Activated naive CD4-positive, alpha-beta T cell treated with anti-CD3 and anti-CD28 coated beads, Interleukin-2, amount 50 U/mL, for 24 hours (primary cell): ENCODE measurements around the gene SEMA7A.
"Not testable (repeated sequence)": the region's sequence is repeated elsewhere in the genome, so short reads cannot be mapped to it uniquely, and the experiment has no call there.

Experiments
- H3K27ac Mint-ChIP-seq: one replicate; pipeline ENCODE4 v1.8.0; 2021; ENCODE audit warnings: mild to moderate bottlenecking, mixed read lengths
- H3K27me3 Mint-ChIP-seq: one replicate; pipeline ENCODE4 v1.8.0; 2021; ENCODE audit warnings: mixed read lengths
- H3K36me3 Mint-ChIP-seq: one replicate; pipeline ENCODE4 v1.8.0; 2021; ENCODE audit warnings: mixed read lengths
- H3K4me1 Mint-ChIP-seq: one replicate; pipeline ENCODE4 v1.8.0; 2021; ENCODE audit warnings: mixed read lengths
- H3K4me3 Mint-ChIP-seq: one replicate; pipeline ENCODE4 v1.8.0; 2021; ENCODE audit warnings: mild to moderate bottlenecking, mixed read lengths
- H3K9me3 Mint-ChIP-seq: one replicate; pipeline ENCODE4 v1.8.0; 2021; ENCODE audit warnings: mixed read lengths

The SEMA7A gene

DNA sequence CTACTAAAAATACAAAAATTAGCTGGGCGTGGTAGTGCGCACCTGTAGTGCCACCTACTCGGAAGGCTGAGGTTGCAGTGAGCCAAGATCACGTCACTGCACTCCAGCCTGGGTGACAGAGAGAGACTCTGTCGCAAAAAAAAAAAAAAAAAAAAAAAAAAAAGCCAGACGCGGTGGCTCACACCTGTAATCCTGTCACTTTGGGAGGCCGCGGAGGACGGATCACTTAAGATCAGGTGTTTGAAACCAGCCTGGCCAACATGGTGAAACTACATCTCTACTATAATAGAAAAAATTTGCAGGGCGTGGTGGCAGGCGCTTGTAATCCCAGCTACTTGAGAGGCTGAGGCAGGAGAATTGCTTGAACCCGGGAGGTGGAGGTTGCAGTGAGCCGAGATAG lies 26.0 kb upstream of the SEMA7A start:
- H3K9me3 Mint-ChIP-seq, H3K27ac Mint-ChIP-seq, H3K27me3 Mint-ChIP-seq: not testable (repeated sequence)
- peak overlapping the region; percentile 93 for H3K4me3 Mint-ChIP-seq
- peaks cover 51% of the 10 kb centered on the region for H3K4me1 Mint-ChIP-seq
- H3K36me3 Mint-ChIP-seq: peaks cover 12% of the 10 kb centered on the region

DNA sequence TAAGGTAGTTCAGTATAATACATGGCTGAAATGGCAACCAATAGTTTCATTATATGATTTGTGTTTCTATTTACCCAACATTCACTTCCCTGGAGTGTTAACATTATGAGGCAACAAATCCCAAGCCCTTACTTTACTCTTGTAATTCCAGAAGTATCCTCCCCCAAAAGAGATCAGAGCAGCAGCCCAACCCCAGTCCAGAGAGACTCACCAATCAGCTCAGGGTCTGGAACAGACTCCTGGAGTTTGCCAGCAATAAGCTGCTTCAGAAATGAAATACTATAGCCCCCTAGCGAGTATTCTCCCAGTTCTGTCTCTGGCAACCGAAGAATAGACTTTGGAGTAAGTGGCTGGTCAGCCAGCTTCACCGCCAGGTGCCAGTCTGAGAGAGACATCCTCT lies 24.7 kb upstream of the SEMA7A start:
- H3K4me3 Mint-ChIP-seq: no peak overlapping the region
- no peaks in the 10 kb centered on the region for H3K9me3 Mint-ChIP-seq
- peaks cover 49% of the 10 kb centered on the region for H3K4me1 Mint-ChIP-seq
- H3K36me3 Mint-ChIP-seq: peaks cover 8% of the 10 kb centered on the region
- H3K27me3 Mint-ChIP-seq: no peaks in the 10 kb centered on the region
- no peak overlapping the region for H3K27ac Mint-ChIP-seq

DNA sequence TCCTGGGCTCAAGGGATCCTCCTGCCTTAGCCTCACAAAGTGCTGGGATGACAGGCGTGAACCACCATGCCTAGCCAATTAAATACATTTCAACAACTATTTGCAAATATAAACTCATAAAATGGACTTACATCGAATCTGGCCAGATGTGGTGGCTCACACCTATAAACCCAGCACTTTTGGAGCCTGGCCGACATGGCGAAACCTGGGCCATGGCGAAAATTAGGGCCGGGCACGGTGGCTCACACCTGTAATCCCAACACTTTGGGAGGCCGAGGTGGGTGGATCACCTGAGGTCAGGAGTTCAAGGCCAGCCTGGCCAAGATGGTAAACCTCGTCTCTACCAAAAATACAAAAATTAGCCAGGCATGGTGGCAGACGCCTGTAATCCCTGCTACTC lies 23.3 kb upstream of the SEMA7A start:
- not testable (repeated sequence) for H3K36me3 Mint-ChIP-seq, H3K4me3 Mint-ChIP-seq, H3K27me3 Mint-ChIP-seq, H3K27ac Mint-ChIP-seq, H3K9me3 Mint-ChIP-seq
- peaks cover 39% of the 10 kb centered on the region for H3K4me1 Mint-ChIP-seq

DNA sequence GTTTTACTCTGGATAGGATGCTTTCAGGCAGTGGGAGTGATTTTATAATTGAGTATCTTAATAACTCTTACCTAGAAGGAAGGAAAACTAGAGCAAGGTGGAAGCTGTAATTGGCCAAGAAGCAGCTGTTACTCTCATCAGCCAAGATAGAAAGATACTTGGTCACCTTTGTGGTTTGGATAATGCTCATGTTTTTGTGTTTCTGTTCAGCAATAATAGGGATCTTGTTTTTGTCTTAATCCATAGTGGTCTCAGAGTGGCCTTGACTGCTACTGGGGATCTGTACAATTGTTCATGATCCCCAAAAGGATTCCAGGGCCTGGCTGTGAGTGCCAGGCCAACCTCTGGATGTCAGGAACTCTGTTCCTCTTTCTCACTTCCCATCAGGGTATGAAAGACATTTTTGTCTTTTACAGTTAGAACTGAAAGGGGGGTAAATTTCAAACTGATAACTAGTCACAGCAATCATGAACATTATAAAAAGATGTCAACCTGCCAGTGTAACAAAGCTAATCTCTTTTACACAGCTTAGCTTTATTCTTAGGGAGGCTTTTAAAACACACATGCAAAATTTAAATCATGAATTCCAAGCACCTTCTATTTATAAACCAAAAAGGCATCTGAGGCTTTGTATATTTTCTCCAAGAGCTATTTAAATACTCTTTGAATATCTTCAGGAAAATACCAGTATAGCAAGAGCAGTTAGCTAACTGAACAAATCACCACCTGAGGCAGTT lies 21.2 kb upstream of the SEMA7A start:
- Mint-ChIP-seq H3K36me3 (peaks cover 13% of the 10 kb centered on the region), H3K9me3 (no peaks in the 10 kb centered on the region), H3K27me3 (no peaks in the 10 kb centered on the region), H3K27ac (no peak overlapping the region), H3K4me3 (no peak overlapping the region), H3K4me1 (peaks cover 25% of the 10 kb centered on the region)

DNA sequence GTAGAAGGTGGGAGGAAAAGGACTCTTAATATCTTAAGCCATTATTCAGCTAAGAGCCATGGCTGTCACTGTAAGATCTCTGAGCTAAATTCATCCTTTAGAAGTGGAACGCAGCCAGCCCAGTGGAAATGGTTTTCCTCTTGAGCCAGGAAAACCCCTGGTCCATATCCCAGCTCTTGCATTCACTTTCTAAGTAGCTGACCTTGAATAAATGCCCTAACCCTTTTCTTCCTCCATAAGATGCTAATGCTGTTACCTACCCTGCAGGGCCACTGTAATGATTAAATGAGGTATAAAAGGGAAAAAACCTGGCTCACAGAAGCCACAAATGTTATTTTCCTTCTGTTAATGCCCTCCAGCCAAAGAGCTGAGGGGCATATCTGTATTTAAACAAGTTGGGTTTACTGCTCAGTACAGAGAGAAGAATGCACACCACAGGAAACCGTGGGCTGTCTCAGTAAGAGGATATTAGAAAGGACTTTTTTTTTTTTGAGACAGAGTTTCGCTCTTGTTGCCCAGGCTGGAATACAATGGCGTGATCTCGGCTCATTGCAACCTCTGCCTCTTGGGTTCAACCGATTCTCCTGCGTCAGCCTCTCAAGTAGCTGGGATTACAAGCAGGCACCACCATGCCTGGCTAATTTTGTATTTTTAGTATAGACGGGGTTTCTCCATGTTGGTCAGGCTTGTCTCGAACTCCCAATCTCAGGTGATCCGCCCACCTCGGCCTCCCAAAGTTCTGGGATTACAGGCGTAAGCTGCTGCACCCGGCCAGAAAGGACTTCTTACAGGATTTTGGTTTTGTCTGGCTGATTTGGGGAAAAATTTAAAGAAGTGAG lies 20.4 kb upstream of the SEMA7A start:
- Mint-ChIP-seq H3K4me3 (no peak overlapping the region), H3K9me3 (no peaks in the 10 kb centered on the region), H3K36me3 (peaks cover 13% of the 10 kb centered on the region), H3K4me1 (peaks cover 25% of the 10 kb centered on the region), H3K27ac (no peak overlapping the region), H3K27me3 (no peaks in the 10 kb centered on the region)

DNA sequence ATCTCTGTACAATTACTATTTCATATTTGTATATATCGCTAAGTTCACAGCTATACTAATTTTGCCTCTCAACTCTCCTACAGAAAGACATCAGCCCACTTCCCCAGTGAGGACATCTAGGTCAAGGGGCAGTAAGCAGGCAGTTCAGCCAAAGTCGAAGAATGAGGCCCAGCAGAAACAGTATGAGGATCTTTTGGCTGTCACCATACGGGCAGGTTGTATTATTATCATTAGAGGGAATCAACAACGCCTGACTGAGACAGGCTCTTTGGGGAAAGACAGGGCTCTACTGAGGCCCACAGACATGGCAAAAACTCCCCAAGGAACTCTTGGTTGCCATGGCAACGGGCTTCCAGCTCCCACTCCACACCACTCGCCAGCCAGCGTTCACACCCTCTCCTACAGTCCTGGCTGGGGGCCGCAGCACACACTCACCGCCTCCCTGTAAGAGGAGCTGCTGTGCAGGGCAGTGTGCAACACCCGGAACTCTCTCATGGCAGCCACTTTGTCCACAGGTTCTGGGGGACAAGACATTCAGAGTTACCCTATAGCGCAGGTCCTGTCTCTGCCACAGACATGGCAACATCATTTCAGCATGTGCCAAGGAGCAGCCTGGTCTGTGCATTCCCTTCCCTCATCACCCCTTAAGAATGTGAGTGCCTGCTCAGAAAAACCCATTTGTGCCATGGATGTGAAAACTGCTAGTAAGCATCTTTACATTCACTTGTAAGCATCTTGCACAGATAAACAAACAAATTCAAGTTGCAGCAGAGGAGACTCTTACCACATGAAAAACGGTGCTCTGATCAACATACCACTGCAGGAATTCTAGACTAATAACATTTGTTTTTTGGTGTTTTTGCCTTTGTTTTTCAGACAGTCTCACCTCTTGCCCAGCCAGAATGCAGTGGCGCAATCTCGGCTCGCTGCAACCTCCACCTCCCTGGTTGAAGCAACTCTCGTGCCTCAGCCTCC lies 18.4 kb upstream of the SEMA7A start:
- H3K4me1 Mint-ChIP-seq: peaks cover 11% of the 10 kb centered on the region
- H3K36me3 Mint-ChIP-seq: peaks cover 12% of the 10 kb centered on the region
- H3K27ac Mint-ChIP-seq: no peak overlapping the region
- H3K27me3 Mint-ChIP-seq: no peaks in the 10 kb centered on the region
- no peaks in the 10 kb centered on the region for H3K9me3 Mint-ChIP-seq
- H3K4me3 Mint-ChIP-seq: no peak overlapping the region

DNA sequence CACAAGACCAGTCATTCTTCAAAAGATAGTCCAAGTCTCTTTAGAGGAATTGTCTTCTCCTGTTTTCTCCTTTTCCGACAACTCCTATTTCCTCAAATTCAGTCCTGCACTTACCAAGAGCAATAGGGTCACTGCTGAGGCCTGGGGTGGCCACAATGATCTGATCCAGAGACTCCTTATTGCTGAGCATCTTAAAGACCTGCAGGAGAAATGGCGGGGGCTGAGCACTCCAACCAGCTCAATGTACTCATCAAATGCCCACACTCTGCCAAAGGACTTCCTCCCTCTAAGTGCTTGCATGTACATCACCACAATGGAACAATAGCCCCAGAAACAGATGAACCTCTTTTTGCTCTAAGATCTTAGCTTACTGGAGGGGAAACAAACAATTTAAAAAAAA lies 17.6 kb upstream of the SEMA7A start:
- Mint-ChIP-seq H3K4me3 (no peak overlapping the region), H3K27me3 (no peaks in the 10 kb centered on the region), H3K36me3 (peaks cover 14% of the 10 kb centered on the region), H3K27ac (no peak overlapping the region), H3K4me1 (peaks cover 11% of the 10 kb centered on the region), H3K9me3 (no peaks in the 10 kb centered on the region)

DNA sequence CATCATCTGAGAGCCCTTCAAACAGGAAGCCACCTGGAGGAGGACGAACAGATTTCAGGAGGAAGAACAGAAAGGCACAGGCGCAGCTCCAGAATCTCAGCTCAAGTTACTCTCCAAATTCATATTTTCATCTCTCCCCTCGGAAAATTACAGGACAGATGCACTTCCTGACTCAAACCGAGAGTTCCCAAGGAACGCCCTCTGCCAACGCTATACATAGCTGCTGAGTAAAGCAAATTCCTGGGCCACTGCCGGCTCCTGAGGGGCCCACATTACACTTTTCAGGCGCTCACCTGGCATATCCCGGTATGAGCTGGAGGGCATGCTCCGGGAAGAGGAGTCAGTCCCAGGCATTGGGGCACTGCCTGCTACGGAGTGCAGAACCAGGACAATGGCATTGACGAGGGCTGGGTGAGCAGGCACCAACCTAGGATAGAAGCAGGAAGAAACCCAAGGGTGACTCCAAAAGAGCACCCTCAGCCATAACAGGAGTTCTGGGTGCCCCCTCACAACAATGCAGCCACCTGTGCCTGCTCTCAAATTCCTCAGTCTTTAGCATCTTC lies 16.0 kb upstream of the SEMA7A start:
- no peaks in the 10 kb centered on the region for H3K9me3 Mint-ChIP-seq
- H3K27me3 Mint-ChIP-seq: no peaks in the 10 kb centered on the region
- H3K36me3 Mint-ChIP-seq: peaks cover 12% of the 10 kb centered on the region
- H3K4me3 Mint-ChIP-seq: no peak overlapping the region
- H3K4me1 Mint-ChIP-seq: peaks cover 10% of the 10 kb centered on the region
- no peak overlapping the region for H3K27ac Mint-ChIP-seq

DNA sequence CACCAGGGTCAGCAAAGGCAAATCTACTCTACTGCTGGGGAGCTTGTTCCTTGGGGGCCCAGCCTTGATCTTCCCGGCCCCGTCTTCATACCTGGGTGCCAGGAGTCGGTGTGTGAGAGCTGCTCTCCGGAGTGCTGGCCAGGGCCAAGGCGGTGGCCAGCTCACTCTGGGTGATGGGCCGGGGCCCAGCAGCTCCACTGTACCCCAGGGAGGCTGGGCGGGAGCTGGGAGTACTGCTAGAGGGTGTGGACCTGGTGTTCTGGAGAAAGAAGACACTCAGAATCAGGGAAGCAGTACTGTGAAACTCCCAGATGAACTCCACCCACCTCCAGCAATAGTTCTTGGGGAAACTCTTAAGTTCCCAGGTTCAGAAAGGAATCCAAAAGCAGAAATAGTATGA lies 15.3 kb upstream of the SEMA7A start:
- Mint-ChIP-seq H3K4me1 (peaks cover 4% of the 10 kb centered on the region), H3K4me3 (no peak overlapping the region), H3K36me3 (peaks cover 12% of the 10 kb centered on the region), H3K27me3 (no peaks in the 10 kb centered on the region), H3K9me3 (no peaks in the 10 kb centered on the region), H3K27ac (no peak overlapping the region)

DNA sequence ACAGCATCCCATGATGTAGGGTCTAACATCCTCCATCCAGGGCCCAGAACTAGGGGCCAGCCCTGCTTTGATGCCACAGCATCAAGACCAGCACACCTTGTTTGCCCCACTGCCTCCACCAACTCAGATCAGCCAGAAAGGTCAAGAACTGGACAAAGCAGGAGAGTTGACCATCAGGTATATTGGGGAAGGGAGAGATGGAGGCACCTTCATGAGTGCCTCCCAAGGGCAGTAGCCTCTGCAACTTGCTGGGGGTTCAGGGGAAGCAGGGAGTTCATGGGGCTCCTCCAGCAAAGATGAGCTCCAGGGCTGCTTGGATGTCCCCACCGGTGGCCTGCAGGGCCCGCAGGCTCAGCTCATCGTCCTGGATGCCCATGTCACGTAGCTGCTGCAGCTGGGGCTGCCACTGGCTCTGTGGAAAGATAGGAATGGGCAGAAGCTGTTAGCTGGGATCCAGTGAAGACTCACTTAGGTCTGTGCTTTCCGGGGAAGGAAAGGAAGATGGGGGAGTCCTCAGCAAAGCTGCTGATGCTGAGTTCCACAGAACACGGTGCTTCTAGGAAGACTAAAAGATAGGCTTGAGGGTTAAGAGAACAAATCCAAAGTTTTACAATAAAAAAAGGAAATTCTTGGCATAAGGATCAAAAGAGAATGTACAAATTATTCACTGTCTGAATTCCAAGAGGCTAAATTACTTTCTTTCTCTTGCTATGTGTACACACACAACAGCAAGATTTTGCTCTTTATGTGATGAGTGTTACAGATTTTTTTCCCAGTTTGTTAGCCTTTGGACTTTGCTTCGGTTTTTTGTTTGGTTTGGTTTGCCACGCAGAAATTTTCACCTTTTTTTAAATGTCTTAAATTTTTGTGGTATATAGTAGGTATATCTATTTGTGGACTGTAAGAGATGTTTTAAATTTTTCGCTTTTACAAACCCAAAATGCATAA lies 12.3 kb upstream of the SEMA7A start:
- no peaks in the 10 kb centered on the region for H3K27me3 Mint-ChIP-seq

DNA sequence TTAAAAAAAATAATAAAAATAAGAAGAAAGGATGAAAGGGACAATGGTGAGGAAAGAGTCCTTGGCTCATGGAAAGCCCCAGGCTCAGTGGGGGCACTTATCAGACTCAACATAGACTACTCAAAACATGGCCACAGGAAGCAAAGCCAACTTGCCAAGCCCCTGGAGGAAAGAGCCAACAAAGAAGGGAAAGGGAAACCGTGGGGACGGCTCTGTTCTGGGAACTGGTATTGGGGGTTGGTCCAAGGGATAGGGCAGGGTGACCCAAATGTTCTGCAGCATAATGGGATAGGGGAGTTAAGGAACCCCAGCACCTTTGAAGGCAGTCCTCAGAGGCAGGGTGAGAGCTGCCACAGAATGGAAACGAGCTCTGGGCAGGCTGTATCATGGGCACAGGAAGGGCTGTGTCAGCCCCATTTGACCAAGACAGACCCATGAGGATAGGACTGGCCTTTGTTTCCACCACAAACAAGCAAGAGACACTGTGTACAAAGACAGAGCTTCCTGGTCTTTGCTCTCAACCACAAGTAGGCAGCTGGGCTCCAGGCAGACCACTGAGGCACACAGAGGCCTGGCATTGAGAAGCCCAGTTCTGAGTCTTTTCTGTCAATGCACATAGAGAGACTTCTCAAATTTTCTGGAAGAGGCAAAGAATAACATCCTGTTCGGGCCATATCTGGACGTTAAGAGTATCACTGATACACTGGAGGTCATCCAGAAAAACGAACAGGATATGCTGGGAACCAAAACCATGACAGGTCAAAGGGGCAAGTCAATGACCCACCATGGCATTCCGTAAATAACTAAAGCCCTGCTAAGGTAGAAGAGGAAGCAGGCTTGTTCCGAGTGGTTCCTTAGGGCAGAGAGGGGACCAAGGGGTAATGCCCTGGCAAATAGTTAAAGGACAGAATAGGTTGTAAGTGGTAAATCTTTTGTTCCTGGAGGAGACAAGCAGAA lies 10.6 kb upstream of the SEMA7A start:
- Mint-ChIP-seq H3K27me3 (no peaks in the 10 kb centered on the region), H3K4me1 (no peaks in the 10 kb centered on the region), H3K9me3 (no peaks in the 10 kb centered on the region), H3K36me3 (peaks cover 7% of the 10 kb centered on the region), H3K27ac (no peak overlapping the region), H3K4me3 (no peak overlapping the region)

More for the DNA sequence above, 12.3 kb upstream of the SEMA7A start:
- no peak overlapping the region for H3K27ac Mint-ChIP-seq
- H3K4me3 Mint-ChIP-seq: no peak overlapping the region
- H3K9me3 Mint-ChIP-seq: no peaks in the 10 kb centered on the region
- peaks cover 10% of the 10 kb centered on the region for H3K36me3 Mint-ChIP-seq
- H3K4me1 Mint-ChIP-seq: no peaks in the 10 kb centered on the region

DNA sequence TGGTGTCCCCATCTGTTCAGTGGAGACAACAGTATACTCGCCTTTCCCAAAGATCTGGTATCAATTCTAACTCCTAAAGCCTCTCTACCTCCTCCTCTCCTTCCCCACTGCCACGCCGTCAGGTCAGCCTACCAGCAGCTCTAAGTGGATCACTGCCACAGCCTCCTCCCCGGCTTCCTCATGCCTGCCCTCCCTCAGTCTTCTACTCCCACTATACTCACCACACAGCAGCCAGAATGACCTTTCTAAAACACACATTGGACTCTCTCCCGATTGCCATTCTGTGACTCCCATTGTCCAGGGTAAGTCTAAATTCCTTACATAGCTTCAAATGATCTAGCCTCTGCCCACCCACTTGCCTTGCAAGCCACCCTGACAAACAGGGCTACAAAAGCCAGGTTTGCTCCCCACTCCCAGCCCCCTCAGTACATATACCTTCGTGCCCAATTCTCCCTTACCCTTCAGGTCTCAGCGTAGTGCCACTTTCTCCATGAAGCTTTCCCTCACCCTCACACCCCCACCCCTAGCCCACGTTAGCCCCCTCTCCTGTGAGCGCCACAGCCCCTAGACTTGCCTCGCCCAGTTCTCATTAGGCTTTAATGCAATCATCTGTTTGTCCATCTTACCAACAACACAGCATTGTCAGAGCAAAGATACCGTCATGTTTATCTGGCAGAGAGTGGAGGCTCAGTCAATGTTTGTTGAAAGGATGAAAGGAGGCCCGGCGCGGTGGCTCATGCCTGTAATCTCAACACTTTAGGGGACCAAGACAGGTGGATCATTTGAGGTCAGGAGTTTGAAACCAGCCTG lies 9.5 kb upstream of the SEMA7A start:
- no peaks in the 10 kb centered on the region for H3K27me3 Mint-ChIP-seq
- peaks cover 7% of the 10 kb centered on the region for H3K36me3 Mint-ChIP-seq
- no peaks in the 10 kb centered on the region for H3K9me3 Mint-ChIP-seq
- peaks cover 7% of the 10 kb centered on the region for H3K4me1 Mint-ChIP-seq
- H3K27ac Mint-ChIP-seq: no peak overlapping the region
- H3K4me3 Mint-ChIP-seq: no peak overlapping the region

DNA sequence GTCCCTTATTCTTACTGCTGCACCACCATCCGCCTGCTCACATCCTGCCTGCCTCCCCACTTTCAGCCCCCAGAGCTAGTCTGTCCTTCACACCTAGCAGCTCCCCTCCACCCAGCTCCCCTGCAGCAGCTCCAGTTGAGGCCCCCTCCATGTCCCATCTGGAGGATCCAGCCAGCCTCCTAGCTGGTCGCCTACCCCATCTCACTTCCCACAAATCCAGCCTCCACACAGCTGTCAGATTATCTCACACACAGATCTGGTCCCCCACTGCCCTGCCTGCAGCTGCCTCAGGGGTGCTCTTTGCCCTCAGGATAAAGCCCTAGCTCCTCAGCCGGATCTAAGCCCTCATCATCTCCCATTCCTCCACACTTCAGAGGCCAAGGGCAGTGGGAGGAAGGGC lies 8.8 kb upstream of the SEMA7A start:
- Mint-ChIP-seq H3K4me3 (no peak overlapping the region), H3K4me1 (peaks cover 9% of the 10 kb centered on the region), H3K27me3 (no peaks in the 10 kb centered on the region), H3K36me3 (peaks cover 3% of the 10 kb centered on the region), H3K9me3 (no peaks in the 10 kb centered on the region), H3K27ac (peak overlapping the region; percentile 0)
